Tibial nerve (tissue), 3 donors: ENCODE data around the gene THAP5.

ENCODE experiments used
- POLR2A ChIP-seq, 2 donors: fragments of 450-650 bp; IDR thresholded peaks; one replicate each; pipeline ENCODE4 v1.6.1; 2017; ENCODE audit warnings: antibody characterized with exemption in 2 of 2, mild to moderate bottlenecking in 2 of 2, moderate library complexity in 2 of 2
- TF ChIP-seq, protein P1 (sequence below), 5 experiments: fragments of 200-600 bp in 3 of 5; fragments of 450-650 bp in 2 of 5; sonication (generic) in 3 of 5; IDR thresholded peaks; one replicate each; pipeline ENCODE4 v1.5.1; 2016 to 2019; ENCODE audit warnings: antibody characterized with exemption in 5 of 5, mild to moderate bottlenecking in 3 of 5, moderate library complexity in 2 of 5

DNA sequence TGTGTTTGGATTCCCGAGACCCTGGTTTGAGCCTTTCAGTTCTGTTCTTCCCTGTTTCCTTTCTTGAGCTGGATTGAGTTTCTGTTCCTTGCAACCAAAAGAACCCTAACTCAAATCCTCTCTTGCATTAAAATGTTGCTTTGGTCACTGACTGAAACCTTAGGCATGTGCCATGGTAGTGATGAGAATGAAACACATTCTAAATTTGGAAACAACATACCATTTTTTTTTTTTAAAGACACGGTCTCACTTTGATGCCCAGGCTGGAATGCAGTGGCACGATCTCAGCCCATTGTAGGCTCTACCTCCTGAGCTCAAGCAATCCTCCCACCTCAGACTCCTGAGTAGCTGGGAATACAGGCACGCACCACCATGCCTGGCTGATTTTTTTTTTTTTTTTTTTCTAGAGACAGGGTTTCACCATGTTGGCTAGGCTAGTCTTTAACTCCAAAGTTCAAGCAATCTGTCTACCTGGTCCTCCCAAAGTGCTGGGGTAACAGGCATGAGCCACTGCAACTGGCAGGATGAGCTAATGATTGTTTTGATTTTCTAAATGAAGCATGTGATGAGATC is 8.4 kb downstream of the THAP5 start:
- TF ChIP-seq, protein P1, sequence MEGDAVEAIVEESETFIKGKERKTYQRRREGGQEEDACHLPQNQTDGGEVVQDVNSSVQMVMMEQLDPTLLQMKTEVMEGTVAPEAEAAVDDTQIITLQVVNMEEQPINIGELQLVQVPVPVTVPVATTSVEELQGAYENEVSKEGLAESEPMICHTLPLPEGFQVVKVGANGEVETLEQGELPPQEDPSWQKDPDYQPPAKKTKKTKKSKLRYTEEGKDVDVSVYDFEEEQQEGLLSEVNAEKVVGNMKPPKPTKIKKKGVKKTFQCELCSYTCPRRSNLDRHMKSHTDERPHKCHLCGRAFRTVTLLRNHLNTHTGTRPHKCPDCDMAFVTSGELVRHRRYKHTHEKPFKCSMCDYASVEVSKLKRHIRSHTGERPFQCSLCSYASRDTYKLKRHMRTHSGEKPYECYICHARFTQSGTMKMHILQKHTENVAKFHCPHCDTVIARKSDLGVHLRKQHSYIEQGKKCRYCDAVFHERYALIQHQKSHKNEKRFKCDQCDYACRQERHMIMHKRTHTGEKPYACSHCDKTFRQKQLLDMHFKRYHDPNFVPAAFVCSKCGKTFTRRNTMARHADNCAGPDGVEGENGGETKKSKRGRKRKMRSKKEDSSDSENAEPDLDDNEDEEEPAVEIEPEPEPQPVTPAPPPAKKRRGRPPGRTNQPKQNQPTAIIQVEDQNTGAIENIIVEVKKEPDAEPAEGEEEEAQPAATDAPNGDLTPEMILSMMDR (IDR thresholded peaks at IDR 0.05) = no peak
- no peak for TF ChIP-seq POLR2A (IDR thresholded peaks at IDR 0.05)
